GM10847 (cell line): ENCODE data around the gene DMD.

Experiments
- POLR2A ChIP-seq: IDR thresholded peaks from 2 replicates; pipeline ENCODE4 v1.6.1; 2011; ENCODE audit not compliant: insufficient read length; ENCODE audit errors: extremely low read depth

DMD gene

DNA sequence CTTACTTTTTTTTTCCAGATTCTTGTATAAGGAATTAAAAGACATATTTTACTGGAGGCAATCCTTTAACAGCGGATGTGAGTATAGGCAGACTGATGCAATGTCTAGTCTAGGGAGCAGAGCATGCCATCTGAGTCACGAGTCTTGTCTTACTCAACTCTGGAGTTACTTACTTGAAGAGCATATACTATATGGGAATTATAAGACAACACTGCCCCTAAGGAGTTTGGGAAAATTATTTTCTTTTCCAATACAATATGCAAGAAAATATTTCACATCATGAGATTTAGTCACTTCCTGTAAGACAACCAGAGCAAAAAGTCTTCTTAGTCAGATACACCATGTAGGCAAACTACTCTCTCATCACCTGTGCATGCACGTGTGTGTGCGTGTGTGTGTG is 1602.2 kb downstream of the DMD start:
- no peak for TF ChIP-seq POLR2A

DNA sequence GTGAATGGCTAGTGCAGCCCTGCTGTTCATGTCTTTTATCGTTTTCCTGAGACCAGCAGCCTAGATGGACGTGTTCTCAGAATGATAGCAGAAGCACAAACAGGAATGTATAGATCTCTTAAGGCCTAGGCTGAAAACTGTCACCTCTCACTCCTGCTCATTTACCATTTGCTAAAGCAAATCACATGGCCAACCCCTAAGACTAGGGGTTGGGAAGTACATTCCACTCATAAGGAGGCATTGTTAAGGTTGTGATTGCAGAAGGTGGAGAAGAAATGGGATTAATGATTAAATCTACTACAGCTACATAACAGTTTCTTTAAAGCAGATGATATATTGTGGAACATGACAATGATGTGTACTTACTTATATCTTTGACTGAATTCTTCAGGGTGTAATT is 1602.7 kb downstream of the DMD start:
- TF ChIP-seq POLR2A = no peak

DNA sequence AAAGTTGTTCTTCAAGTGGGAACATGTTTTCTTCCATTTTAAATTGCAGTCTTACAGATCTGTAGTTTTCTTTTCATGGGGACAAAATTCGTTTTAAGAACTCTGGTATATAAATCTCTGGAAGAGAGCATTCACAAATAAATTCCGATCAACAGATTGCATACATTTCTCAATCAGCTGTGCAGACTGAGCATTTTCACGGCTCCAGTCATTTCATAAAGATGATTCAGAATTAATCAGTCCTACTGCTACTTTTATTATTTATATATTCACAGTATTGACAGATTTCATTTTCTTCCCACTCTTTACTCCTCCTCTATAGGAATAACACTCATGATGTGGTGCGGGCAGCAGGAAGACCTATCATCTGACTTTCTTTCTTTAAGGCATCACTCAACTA is 1604.6 kb downstream of the DMD start:
- no peak for TF ChIP-seq POLR2A

DNA sequence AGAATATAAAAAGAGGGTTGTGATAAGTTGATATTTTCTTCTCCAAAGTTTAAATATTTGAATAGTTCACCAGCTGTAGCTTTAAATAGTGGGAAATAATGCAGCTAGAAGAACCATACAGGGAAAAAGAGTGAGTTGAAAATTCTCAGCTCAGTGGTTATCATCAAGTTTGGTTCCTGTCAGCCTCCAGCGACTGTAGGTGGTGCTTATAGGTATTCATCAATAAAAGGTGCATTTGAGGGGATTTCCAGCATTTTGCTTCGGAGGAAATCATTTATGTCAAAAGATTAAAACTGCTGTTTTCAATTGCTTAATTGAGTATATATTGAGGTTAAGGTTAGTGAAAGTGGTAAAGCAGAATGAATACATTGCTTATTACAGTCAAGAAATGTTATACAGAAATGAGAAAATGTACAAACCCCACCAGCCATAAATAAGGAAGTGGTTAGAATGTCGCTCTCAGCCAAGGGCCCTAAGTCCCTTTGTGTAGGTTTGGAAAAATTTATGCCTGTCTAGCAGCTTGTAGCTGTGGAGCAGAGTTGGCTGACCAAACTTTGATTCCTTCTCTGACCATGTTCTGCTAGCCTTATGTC is 1606.6 kb downstream of the DMD start:
- TF ChIP-seq POLR2A = no peak

DNA sequence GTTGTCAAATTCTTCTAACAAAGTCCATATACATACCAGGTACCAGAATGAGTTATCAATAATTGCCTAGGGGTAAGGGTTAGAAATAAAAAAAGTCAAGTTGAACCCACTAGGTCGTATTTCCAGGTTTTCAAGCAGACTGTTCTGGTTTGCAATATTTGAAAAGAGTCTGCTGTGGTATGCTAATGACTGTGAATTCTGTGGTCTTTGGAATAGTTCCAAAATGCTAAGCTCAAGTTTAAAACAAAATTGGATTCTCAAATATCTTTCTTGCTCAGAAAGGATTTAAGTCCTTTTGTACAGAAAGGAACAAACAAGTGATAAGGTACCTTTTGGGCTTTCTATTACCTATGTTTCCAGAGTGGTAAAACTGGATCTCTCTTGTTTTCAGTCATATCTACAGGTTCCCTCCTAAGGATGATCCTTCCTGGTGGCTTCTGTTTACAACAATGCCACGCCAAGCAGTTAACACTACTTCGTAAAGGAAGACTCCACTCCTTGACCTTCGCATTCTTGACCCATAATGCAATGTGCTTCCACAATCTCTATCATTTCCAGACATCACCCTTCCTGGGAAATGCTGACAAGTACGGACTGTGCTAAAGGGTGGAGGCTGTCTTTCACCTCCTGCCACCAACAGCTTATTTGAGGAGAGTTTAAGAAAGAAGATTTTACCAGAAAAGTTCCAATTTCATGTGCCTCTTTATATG is 1607.8 kb downstream of the DMD start:
- no peak for TF ChIP-seq POLR2A

DNA sequence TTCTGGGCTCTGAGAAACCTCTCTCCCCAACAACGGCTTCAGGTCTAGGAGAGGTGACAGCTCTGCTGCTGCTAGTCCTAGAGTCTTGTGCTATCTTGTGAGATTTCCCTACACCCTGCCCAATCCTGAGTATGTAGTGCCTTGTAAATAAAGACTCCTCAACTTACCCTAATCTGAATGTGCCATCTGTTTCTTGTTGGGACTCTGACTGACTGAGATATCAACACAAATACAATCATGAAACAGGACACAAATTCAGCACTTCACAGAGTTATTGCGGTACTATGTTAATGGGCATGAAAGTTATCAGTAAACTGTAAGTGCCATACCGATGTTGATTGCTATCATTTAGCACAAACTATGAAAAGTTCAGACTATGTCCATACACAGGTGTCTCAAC is 1610.5 kb downstream of the DMD start:
- TF ChIP-seq POLR2A = no peak

DNA sequence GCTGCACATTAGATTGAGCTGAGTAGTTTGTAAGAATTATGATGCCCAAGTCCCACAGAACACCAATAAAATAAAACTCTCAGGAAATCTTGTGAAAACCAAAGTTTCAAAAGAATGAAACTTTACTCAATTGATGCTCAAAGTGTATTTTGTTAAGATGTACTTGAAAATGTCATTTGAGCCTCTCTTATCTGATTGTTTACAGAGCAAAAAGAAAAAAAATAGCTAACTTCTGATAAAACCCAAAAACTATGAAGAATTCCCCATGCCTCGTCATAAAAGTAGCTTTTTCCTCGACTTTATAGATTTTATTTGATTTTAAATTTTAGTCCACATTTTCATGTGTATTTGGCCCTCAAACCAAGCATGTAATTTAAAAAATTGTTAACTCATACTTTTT is 1618.0 kb downstream of the DMD start:
- TF ChIP-seq POLR2A = no peak

DNA sequence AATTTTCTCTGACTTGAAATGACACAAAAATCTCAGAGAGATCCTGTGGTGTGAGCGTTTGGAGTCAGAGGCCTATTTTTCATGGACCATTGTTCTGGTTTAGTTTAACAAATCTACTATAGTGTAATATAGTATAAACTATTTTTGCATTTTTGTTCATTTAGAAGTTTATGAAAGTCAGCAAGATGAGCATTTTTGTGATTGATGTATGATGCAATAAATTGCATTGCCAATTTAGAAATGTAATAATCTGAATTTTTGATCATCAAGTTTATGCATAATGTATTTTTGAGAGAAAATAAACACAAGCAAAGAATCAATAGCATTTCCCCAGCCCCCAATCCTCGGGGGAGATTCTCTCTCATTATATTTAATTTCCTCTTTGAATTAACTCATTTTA is 1620.0 kb downstream of the DMD start:
- TF ChIP-seq POLR2A = no peak

DNA sequence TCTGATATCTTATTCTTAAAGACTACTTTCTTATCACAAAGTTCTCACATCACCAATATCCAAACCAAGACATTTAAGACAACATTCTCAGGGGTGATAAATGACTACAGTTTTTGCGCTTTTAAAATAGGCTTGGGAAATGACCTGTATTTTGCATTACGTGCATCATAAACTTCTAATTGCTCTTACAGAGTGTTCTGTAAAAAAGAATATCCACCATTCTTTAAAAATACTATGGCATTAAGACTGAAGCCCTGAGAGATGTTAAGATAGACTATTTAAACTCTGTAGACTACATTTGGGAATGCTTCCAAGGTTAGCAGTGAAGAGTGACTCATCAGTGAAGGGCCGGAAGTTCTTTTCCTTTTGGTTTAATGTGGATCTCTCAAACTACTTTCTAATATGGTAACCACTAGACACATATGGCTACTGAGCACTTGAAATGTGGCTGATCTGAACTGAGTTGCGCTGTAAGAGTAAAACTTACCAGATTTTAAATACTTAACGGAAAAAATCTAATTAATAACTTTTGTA is 1620.7 kb downstream of the DMD start:
- TF ChIP-seq POLR2A = no peak

DNA sequence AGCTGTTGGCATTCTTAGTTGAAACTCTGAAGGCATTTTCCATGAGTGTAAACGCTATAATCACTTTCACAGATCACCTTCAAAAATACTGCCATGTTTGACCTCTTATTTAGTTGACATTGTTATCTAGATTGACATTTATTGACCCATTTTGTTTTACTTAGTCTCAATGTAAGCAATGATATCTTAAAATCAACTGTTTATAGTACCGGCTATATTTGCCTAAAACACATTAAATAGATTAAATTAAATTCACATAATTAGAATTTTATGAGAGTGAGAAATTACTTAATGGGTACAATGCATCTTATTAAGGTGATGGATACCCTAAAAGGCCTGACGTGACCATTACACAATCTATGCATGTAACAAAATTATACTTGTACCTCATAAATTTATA is 1621.8 kb downstream of the DMD start:
- no peak for TF ChIP-seq POLR2A

DNA sequence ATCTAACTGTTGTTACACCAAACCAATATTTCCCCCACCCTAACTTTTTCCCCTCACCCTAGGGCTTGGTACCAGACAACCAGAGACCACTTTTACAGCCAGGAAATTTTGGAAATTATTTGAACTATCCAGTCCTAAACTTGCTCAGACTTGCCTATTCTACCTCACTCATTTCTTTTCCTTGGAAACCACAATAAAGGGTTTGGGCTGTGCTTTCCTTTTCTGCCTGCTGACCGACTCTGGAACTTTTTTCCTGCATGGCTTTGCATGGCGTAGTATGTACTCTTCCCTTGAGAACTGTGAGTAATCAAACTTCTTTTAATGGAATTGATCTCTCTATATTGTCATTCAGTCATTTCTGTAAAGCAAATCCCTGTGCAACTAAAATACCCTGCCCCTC is 1623.0 kb downstream of the DMD start:
- TF ChIP-seq POLR2A = no peak

DNA sequence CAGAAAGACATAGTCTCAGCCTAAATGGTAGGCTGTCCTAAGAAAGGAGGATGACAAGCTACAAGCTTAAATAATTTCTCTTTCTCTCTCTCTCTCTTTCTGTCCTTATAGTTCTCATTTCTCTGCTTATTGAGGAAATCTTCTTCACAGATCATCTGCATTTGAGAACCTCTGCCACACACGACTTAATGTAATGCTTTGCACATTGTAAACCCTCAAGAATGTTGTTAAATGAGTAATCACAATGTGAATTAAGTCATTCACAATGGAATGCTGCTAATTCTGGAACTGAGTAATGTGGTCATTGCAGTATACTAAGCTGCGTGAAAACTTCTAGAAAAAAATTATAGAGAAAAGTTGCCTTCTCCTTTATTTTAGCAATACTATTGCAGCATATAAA is 1630.6 kb downstream of the DMD start:
- no peak for TF ChIP-seq POLR2A

DNA sequence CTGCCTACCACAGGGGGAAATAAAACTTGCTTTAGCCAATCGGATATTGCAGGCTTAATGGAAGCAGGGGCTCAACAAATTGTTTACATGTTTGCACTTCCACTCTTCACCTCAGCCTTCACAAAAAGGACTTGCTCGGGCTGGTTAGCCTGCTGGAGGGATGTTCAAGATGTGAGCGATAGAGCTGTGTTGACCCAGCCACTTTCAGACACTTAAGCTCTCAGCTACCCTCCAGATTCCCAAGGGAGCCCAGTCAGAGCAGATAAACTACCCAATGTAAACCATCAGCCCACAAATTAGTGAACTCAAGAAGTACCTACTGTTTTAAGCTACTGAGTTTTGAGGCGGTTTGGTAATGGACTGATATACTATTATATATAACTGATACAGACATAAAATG is 1631.1 kb downstream of the DMD start:
- TF ChIP-seq POLR2A = no peak

DNA sequence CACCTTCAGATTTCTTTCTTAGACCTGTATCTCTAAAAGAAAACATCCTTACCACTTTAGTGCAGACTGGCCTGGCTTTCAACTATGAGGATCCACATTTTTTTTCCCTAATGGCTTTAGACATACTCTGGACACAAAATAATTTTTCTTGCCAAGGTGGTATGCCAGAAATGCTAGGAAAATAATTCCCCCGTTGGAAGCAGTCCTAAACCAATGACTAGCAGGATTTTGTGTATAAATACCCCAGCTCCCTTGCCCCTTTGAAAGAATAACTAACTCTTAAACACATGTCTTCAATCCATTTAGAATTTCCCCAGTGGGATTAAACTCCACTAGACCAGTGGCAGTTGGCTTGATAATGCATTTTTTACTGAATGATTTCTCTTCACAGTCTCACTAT is 1639.0 kb downstream of the DMD start:
- TF ChIP-seq POLR2A = no peak

DNA sequence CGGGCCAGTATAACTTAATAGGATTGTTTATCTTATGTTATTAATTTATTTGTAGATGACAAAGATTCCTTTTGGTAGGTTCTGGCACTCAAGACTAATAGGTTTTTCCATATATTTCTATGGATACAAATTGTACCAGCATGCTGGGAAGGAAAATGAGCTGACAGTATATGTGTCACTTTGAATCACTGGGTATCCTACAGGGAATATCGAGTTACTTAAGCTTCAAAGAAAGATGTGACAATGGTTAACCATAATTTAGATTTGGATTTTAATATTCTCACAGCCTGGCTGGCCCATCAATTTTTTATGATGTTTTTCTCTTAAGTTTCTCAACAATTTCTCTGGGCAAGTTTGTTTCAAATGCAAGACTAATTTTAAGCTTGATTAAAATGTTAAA is 1640.7 kb downstream of the DMD start:
- TF ChIP-seq POLR2A = no peak

DNA sequence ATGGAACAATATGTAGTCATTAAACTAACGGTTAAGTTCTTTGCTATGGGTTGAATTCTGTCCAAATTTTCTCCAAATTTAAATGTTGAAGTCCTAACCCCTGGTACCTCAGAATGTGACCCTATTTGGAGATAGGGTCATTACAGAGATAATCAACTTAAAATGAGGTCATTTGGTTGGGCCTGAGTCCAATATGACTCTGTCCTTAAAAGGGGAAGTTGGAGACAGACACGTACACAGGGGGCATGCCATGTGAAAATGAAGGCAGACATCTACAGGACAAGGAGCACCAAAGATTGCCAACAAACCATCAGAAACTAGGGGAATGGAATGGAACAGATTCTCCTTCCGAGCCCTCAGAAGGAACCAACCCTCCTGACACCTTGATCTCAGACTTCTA is 1647.6 kb downstream of the DMD start:
- no peak for TF ChIP-seq POLR2A

DNA sequence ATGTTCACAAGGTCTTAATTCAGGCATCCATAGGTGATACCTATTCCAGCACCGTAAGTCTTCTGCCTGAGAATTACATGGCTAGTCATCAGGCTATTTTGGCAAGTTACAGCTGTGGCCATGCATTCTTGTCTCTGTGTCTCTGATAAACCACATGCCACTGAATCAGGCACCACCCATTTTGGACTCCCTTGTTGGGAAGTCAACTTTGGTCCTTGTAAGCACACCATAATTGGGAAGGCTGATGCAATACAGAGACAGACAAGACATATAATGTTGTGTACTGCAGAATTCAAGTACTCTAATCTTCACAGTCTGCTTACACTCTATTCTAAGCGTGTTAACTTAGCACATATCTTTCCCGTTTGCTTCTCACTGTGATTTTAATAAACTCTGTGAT is 1655.8 kb downstream of the DMD start:
- TF ChIP-seq POLR2A = no peak
